ENCODE data around the gene DHX32.

DHX32 gene

GRCh38 chr10:125859128-125859817 is 21.8 kb downstream of the DHX32 start:
- H3K27me3 ChIP-seq (ENCODE audit: insufficient read depth, low read length), result no peaks in the 10 kb centered on the region
- H3K4me1 ChIP-seq (ENCODE audit: insufficient read depth, low read length), result no peaks in the 10 kb centered on the region
- H3K9ac ChIP-seq (ENCODE audit: low read depth, low read length), result no peak overlapping the region

GRCh38 chr10:125857185-125857760 is 23.8 kb downstream of the DHX32 start:
- Histone ChIP-seq H3K9ac (ENCODE audit: low read depth, low read length) (no peak overlapping the region), H3K4me1 (ENCODE audit: insufficient read depth, low read length) (no peaks in the 10 kb centered on the region), H3K36me3 (ENCODE audit: insufficient read depth, low read depth, low read length) (peaks cover 26% of the 10 kb centered on the region), H3K27me3 (ENCODE audit: insufficient read depth, low read length) (no peaks in the 10 kb centered on the region), H3K9me3 (ENCODE audit: insufficient read depth, low read depth, low read length) (no peaks in the 10 kb centered on the region), H3K4me3 (ENCODE audit: low read length) (no peak overlapping the region), H3K27ac (ENCODE audit: low read length) (no peak overlapping the region)

More at GRCh38 chr10:125859128-125859817, 21.8 kb downstream of the DHX32 start:
- H3K9me3 ChIP-seq (ENCODE audit: insufficient read depth, low read depth, low read length), result no peaks in the 10 kb centered on the region
- no peak overlapping the region for H3K4me3 ChIP-seq (ENCODE audit: low read length)
- peaks cover 13% of the 10 kb centered on the region; the same call in 1 of the 2 replicates for H3K36me3 ChIP-seq (ENCODE audit: insufficient read depth, low read depth, low read length)
- no peak overlapping the region for H3K27ac ChIP-seq (ENCODE audit: low read length)

GRCh38 chr10:125852487-125852886 is 28.6 kb downstream of the DHX32 start:
- peaks cover 30% of the 10 kb centered on the region for H3K36me3 ChIP-seq (ENCODE audit: insufficient read depth, low read depth, low read length)
- no peaks in the 10 kb centered on the region for H3K9me3 ChIP-seq (ENCODE audit: insufficient read depth, low read depth, low read length)
- H3K27ac ChIP-seq (ENCODE audit: low read length), result no peak overlapping the region
- H3K4me1 ChIP-seq (ENCODE audit: insufficient read depth, low read length), result no peaks in the 10 kb centered on the region
- no peaks in the 10 kb centered on the region for H3K27me3 ChIP-seq (ENCODE audit: insufficient read depth, low read length)
- H3K4me3 ChIP-seq (ENCODE audit: low read length), result no peak overlapping the region
- no peak overlapping the region for H3K9ac ChIP-seq (ENCODE audit: low read depth, low read length)

- peaks cover 34% of the 10 kb centered on the region for H3K36me3 ChIP-seq (ENCODE audit: insufficient read depth, low read depth, low read length)
- H3K27ac ChIP-seq (ENCODE audit: low read length), result no peak overlapping the region
- no peaks in the 10 kb centered on the region for H3K27me3 ChIP-seq (ENCODE audit: insufficient read depth, low read length)
- no peaks in the 10 kb centered on the region for H3K4me1 ChIP-seq (ENCODE audit: insufficient read depth, low read length)
- H3K9ac ChIP-seq (ENCODE audit: low read depth, low read length), result no peak overlapping the region
- no peak overlapping the region for H3K4me3 ChIP-seq (ENCODE audit: low read length)
- no peaks in the 10 kb centered on the region for H3K9me3 ChIP-seq (ENCODE audit: insufficient read depth, low read depth, low read length)
Observed at GRCh38 chr10:125850766-125851731, 30.0 kb downstream of the DHX32 start.

GRCh38 chr10:125849448-125849847 is 31.6 kb downstream of the DHX32 start:
- Histone ChIP-seq H3K27me3 (ENCODE audit: insufficient read depth, low read length) (no peaks in the 10 kb centered on the region), H3K9ac (ENCODE audit: low read depth, low read length) (no peak overlapping the region), H3K4me3 (ENCODE audit: low read length) (no peak overlapping the region), H3K36me3 (ENCODE audit: insufficient read depth, low read depth, low read length) (peaks cover 34% of the 10 kb centered on the region), H3K27ac (ENCODE audit: low read length) (no peak overlapping the region), H3K9me3 (ENCODE audit: insufficient read depth, low read depth, low read length) (no peaks in the 10 kb centered on the region), H3K4me1 (ENCODE audit: insufficient read depth, low read length) (no peaks in the 10 kb centered on the region)

GRCh38 chr10:125848857-125849256 is 32.2 kb downstream of the DHX32 start:
- Histone ChIP-seq H3K9ac (ENCODE audit: low read depth, low read length) (no peak overlapping the region), H3K9me3 (ENCODE audit: insufficient read depth, low read depth, low read length) (no peaks in the 10 kb centered on the region), H3K27me3 (ENCODE audit: insufficient read depth, low read length) (no peaks in the 10 kb centered on the region), H3K4me1 (ENCODE audit: insufficient read depth, low read length) (no peaks in the 10 kb centered on the region), H3K4me3 (ENCODE audit: low read length) (no peak overlapping the region), H3K27ac (ENCODE audit: low read length) (no peak overlapping the region), H3K36me3 (ENCODE audit: insufficient read depth, low read depth, low read length) (peaks cover 37% of the 10 kb centered on the region)

GRCh38 chr10:125848371-125848770 is 32.7 kb downstream of the DHX32 start:
- no peak overlapping the region for H3K9ac ChIP-seq (ENCODE audit: low read depth, low read length)
- H3K9me3 ChIP-seq (ENCODE audit: insufficient read depth, low read depth, low read length), result no peaks in the 10 kb centered on the region
- H3K27me3 ChIP-seq (ENCODE audit: insufficient read depth, low read length), result no peaks in the 10 kb centered on the region
- no peak overlapping the region for H3K27ac ChIP-seq (ENCODE audit: low read length)
- H3K36me3 ChIP-seq (ENCODE audit: insufficient read depth, low read depth, low read length), result peaks cover 35% of the 10 kb centered on the region
- no peak overlapping the region for H3K4me3 ChIP-seq (ENCODE audit: low read length)
- no peaks in the 10 kb centered on the region for H3K4me1 ChIP-seq (ENCODE audit: insufficient read depth, low read length)

- Histone ChIP-seq H3K27me3 (ENCODE audit: insufficient read depth, low read length) (no peaks in the 10 kb centered on the region), H3K36me3 (ENCODE audit: insufficient read depth, low read depth, low read length) (peaks cover 28% of the 10 kb centered on the region), H3K4me1 (ENCODE audit: insufficient read depth, low read length) (no peaks in the 10 kb centered on the region), H3K9ac (ENCODE audit: low read depth, low read length) (no peak overlapping the region), H3K27ac (ENCODE audit: low read length) (no peak overlapping the region), H3K9me3 (ENCODE audit: insufficient read depth, low read depth, low read length) (no peaks in the 10 kb centered on the region), H3K4me3 (ENCODE audit: low read length) (no peak overlapping the region)
Observed at GRCh38 chr10:125846894-125847293, 34.2 kb downstream of the DHX32 start.

GRCh38 chr10:125845617-125846016 is 35.5 kb downstream of the DHX32 start:
- Histone ChIP-seq H3K36me3 (ENCODE audit: insufficient read depth, low read depth, low read length) (peaks cover 28% of the 10 kb centered on the region), H3K27ac (ENCODE audit: low read length) (no peak overlapping the region), H3K4me1 (ENCODE audit: insufficient read depth, low read length) (no peaks in the 10 kb centered on the region), H3K27me3 (ENCODE audit: insufficient read depth, low read length) (no peaks in the 10 kb centered on the region), H3K4me3 (ENCODE audit: low read length) (no peak overlapping the region), H3K9me3 (ENCODE audit: insufficient read depth, low read depth, low read length) (no peaks in the 10 kb centered on the region), H3K9ac (ENCODE audit: low read depth, low read length) (no peak overlapping the region)

GRCh38 chr10:125844751-125845221 is 36.3 kb downstream of the DHX32 start:
- Histone ChIP-seq H3K36me3 (ENCODE audit: insufficient read depth, low read depth, low read length) (peaks cover 36% of the 10 kb centered on the region), H3K4me1 (ENCODE audit: insufficient read depth, low read length) (no peaks in the 10 kb centered on the region), H3K4me3 (ENCODE audit: low read length) (no peak overlapping the region), H3K27ac (ENCODE audit: low read length) (no peak overlapping the region), H3K9me3 (ENCODE audit: insufficient read depth, low read depth, low read length) (no peaks in the 10 kb centered on the region), H3K27me3 (ENCODE audit: insufficient read depth, low read length) (no peaks in the 10 kb centered on the region), H3K9ac (ENCODE audit: low read depth, low read length) (no peak overlapping the region)

GRCh38 chr10:125843603-125844329 is 37.3 kb downstream of the DHX32 start:
- Histone ChIP-seq H3K27me3 (ENCODE audit: insufficient read depth, low read length) (no peaks in the 10 kb centered on the region), H3K36me3 (ENCODE audit: insufficient read depth, low read depth, low read length) (peaks cover 47% of the 10 kb centered on the region), H3K9me3 (ENCODE audit: insufficient read depth, low read depth, low read length) (no peaks in the 10 kb centered on the region), H3K4me3 (ENCODE audit: low read length) (no peak overlapping the region), H3K4me1 (ENCODE audit: insufficient read depth, low read length) (no peaks in the 10 kb centered on the region), H3K27ac (ENCODE audit: low read length) (no peak overlapping the region), H3K9ac (ENCODE audit: low read depth, low read length) (no peak overlapping the region)
